Fibroblast of the aortic adventitia (primary cell): ENCODE results near the gene UVRAG. TPM values are rescaled to one million over a fixed set of nuclear protein-coding genes. Genes with fewer than 3 reads are reported as not detected.

ENCODE experiments used
- DNase-seq: peaks from one replicate; pipeline ENCODE4 v3.0.0-alpha.2; 2010; ENCODE audit warnings: low read depth
- H3K4me3 ChIP-seq: 2 replicates; pipeline ENCODE4 v1.5.1; 2011; ENCODE audit warnings: low read depth, mild to moderate bottlenecking, control low read depth, low read length, moderate library complexity
- CTCF ChIP-seq: IDR thresholded peaks from 2 replicates; pipeline ENCODE4 v1.5.1; 2011; ENCODE audit warnings: mild to moderate bottlenecking, low read length, control low read depth, inconsistent platforms; ENCODE audit not compliant: insufficient read depth
- total RNA-seq: library from RNA; depleted of rRNA; stranded (reverse); fragments of >200 nt; gene quantifications from 2 replicates; pipeline ENCODE4 v1.2.3, GENCODE V29; 2012; ENCODE audit warnings: low replicate concordance

The UVRAG gene
- total RNA-seq, 1 donor, result 21.6 TPM

- no peak for TF ChIP-seq CTCF
- no peak overlapping the region for H3K4me3 ChIP-seq
- DNase-seq, result no peak
Observed at GRCh38 chr11:76124905-76125770, 310.1 kb downstream of the UVRAG start.

- no peak overlapping the region for H3K4me3 ChIP-seq
- DNase-seq, result no peak
- no peak for TF ChIP-seq CTCF
Observed at GRCh38 chr11:76129729-76130128, 314.7 kb downstream of the UVRAG start.

- no peak for TF ChIP-seq CTCF
- no peak for DNase-seq
- H3K4me3 ChIP-seq, result no peak overlapping the region
Observed at GRCh38 chr11:76131142-76131541, 316.1 kb downstream of the UVRAG start.

- DNase-seq, result peak; percentile 26
- no peak overlapping the region for H3K4me3 ChIP-seq
- TF ChIP-seq CTCF, result no peak
Observed at GRCh38 chr11:76131671-76132631, 316.9 kb downstream of the UVRAG start.

- no peak for DNase-seq
- no peak overlapping the region for H3K4me3 ChIP-seq
- TF ChIP-seq CTCF, result no peak
Observed at GRCh38 chr11:76134239-76134638, 319.2 kb downstream of the UVRAG start.

GRCh38 chr11:76135491-76135890 is 320.5 kb downstream of the UVRAG start:
- TF ChIP-seq CTCF, result no peak
- DNase-seq, result no peak

More at GRCh38 chr11:76135491-76135890, 320.5 kb downstream of the UVRAG start:
- no peak overlapping the region for H3K4me3 ChIP-seq
